ENCODE data around the gene GABBR2.

Gene GABBR2

GRCh38 chr9:98331536-98332259, 377.0 kb downstream of the GABBR2 start:
- no peak for DNase-seq

- no peak for DNase-seq
These were observed 377.9 kb downstream of the GABBR2 start for GRCh38 chr9:98330831-98331230.

- DNase-seq, result no peak
These were observed 378.8 kb downstream of the GABBR2 start for GRCh38 chr9:98329904-98330303.

GRCh38 chr9:98329281-98329680, 379.5 kb downstream of the GABBR2 start:
- DNase-seq, result no peak

- DNase-seq, result no peak
These were observed 380.0 kb downstream of the GABBR2 start for GRCh38 chr9:98328770-98329169.

GRCh38 chr9:98328141-98328540, 380.6 kb downstream of the GABBR2 start:
- DNase-seq, result no peak

- DNase-seq, result no peak
These were observed 381.5 kb downstream of the GABBR2 start for GRCh38 chr9:98327249-98327561.

- DNase-seq, result peak; percentile 79
These were observed 382.1 kb downstream of the GABBR2 start for GRCh38 chr9:98326459-98327248.

GRCh38 chr9:98324801-98325200, 383.9 kb downstream of the GABBR2 start:
- no peak for DNase-seq

- no peak for DNase-seq
These were observed 385.0 kb downstream of the GABBR2 start for GRCh38 chr9:98323831-98324135.

- no peak for DNase-seq
These were observed 385.5 kb downstream of the GABBR2 start for GRCh38 chr9:98323051-98323830.

GRCh38 chr9:98321269-98321668, 387.5 kb downstream of the GABBR2 start:
- no peak for DNase-seq

- DNase-seq, result no peak
These were observed 389.8 kb downstream of the GABBR2 start for GRCh38 chr9:98318834-98319478.

GRCh38 chr9:98318041-98318790, 390.5 kb downstream of the GABBR2 start:
- DNase-seq, result no peak

GRCh38 chr9:98317134-98317857, 391.4 kb downstream of the GABBR2 start:
- peak; percentile 55 for DNase-seq

GRCh38 chr9:98316445-98317133, 392.1 kb downstream of the GABBR2 start:
- DNase-seq, result peak; percentile 42

GRCh38 chr9:98315551-98316060, 393.1 kb downstream of the GABBR2 start:
- DNase-seq, result peak; percentile 65

- no peak for DNase-seq
These were observed 393.7 kb downstream of the GABBR2 start for GRCh38 chr9:98315067-98315453.

- no peak for DNase-seq
These were observed 394.2 kb downstream of the GABBR2 start for GRCh38 chr9:98314381-98315066.

GRCh38 chr9:98312365-98312764, 396.4 kb downstream of the GABBR2 start:
- no peak for DNase-seq

Measured in DMS 273 treated with DMSO at 0.1 percent for 48 hours (cell line).